ENCODE data around the gene OPCML. TPM values are rescaled to one million over a fixed set of nuclear protein-coding genes. Genes with fewer than 3 reads are reported as not detected.

The OPCML gene
- polyA plus RNA-seq, 1 donor from 2014 or later: 11.6 TPM

GRCh38 chr11:133355095-133355494 lies 177.2 kb downstream of the OPCML start:
- H3K4me3 ChIP-seq (ENCODE audit: low read length): no peak overlapping the region
- H3K27me3 ChIP-seq (ENCODE audit: insufficient read depth, low read depth, low read length): no peaks in the 10 kb centered on the region

GRCh38 chr11:133354069-133354468 lies 178.2 kb downstream of the OPCML start:
- H3K4me3 ChIP-seq (ENCODE audit: low read length): no peak overlapping the region
- H3K27ac ChIP-seq (ENCODE audit: low read length): no peak overlapping the region
- TF ChIP-seq SMC3 (conservative IDR thresholded peaks at IDR 0.05; ENCODE audit: poor library complexity) (no peak), MXI1 (conservative IDR thresholded peaks at IDR 0.05; ENCODE audit: poor library complexity, severe bottlenecking) (no peak), POLR2AphosphoS5 (IDR thresholded peaks at IDR 0.05) (no peak), RAD21 (conservative IDR thresholded peaks at IDR 0.05) (no peak), EZH2 (IDR thresholded peaks at IDR 0.05; ENCODE audit: borderline replicate concordance, insufficient read depth, low read length, poor library complexity, severe bottlenecking) (no peak), REST (IDR thresholded peaks at IDR 0.05; ENCODE audit: borderline replicate concordance) (no peak), TAF1 (IDR thresholded peaks at IDR 0.05; ENCODE audit: low read depth) (no peak)

More at GRCh38 chr11:133355095-133355494, 177.2 kb downstream of the OPCML start:
- TF ChIP-seq SMC3 (conservative IDR thresholded peaks at IDR 0.05; ENCODE audit: poor library complexity): no peak
- no peak for TF ChIP-seq POLR2AphosphoS5 (IDR thresholded peaks at IDR 0.05)
- TF ChIP-seq TAF1 (IDR thresholded peaks at IDR 0.05; ENCODE audit: low read depth): no peak
- TF ChIP-seq EP300 (conservative IDR thresholded peaks at IDR 0.05; ENCODE audit: poor library complexity, severe bottlenecking): no peak
- TF ChIP-seq REST (IDR thresholded peaks at IDR 0.05; ENCODE audit: borderline replicate concordance): no peak
- TF ChIP-seq MXI1 (conservative IDR thresholded peaks at IDR 0.05; ENCODE audit: poor library complexity, severe bottlenecking): no peak
- TF ChIP-seq CTCF (IDR thresholded peaks at IDR 0.05; ENCODE audit: poor library complexity, severe bottlenecking): no peak
- TF ChIP-seq EZH2 (IDR thresholded peaks at IDR 0.05; ENCODE audit: borderline replicate concordance, insufficient read depth, low read length, poor library complexity, severe bottlenecking): no peak
- no peaks in the 10 kb centered on the region for H3F3A ChIP-seq (ENCODE audit: insufficient read depth, low read length, poor library complexity, severe bottlenecking)
- H3K27ac ChIP-seq (ENCODE audit: low read length): no peak overlapping the region
- no peaks in the 10 kb centered on the region for H3K79me2 ChIP-seq (replicated peaks; ENCODE audit: insufficient read depth, low read length)
- no peaks in the 10 kb centered on the region for H3K9me3 ChIP-seq (ENCODE audit: low read length)
- H3K9me2 ChIP-seq (ENCODE audit: insufficient read depth, low read length): no peaks in the 10 kb centered on the region
- no peaks in the 10 kb centered on the region for H4K20me1 ChIP-seq (ENCODE audit: insufficient read depth)
- no peak overlapping the region for H2AFZ ChIP-seq (ENCODE audit: low read depth, low read length)
- no peak overlapping the region for H3K4me2 ChIP-seq (ENCODE audit: low read length)
- H3K9ac ChIP-seq (ENCODE audit: low read length): no peak overlapping the region
- no peaks in the 10 kb centered on the region for H3K36me3 ChIP-seq (ENCODE audit: insufficient read depth, low read length)

More at GRCh38 chr11:133354069-133354468, 178.2 kb downstream of the OPCML start:
- no peaks in the 10 kb centered on the region for H3F3A ChIP-seq (ENCODE audit: insufficient read depth, low read length, poor library complexity, severe bottlenecking)
- H4K20me1 ChIP-seq (ENCODE audit: insufficient read depth): no peaks in the 10 kb centered on the region
- no peaks in the 10 kb centered on the region for H3K9me3 ChIP-seq (ENCODE audit: low read length)
- no peak overlapping the region for H2AFZ ChIP-seq (ENCODE audit: low read depth, low read length)
- no peaks in the 10 kb centered on the region for H3K27me3 ChIP-seq (ENCODE audit: insufficient read depth, low read depth, low read length)
- no peaks in the 10 kb centered on the region for H3K36me3 ChIP-seq (ENCODE audit: insufficient read depth, low read length)
- no peak overlapping the region for H3K4me2 ChIP-seq (ENCODE audit: low read length)
- no peaks in the 10 kb centered on the region for H3K79me2 ChIP-seq (replicated peaks; ENCODE audit: insufficient read depth, low read length)
- H3K9ac ChIP-seq (ENCODE audit: low read length): no peak overlapping the region
- H3K9me2 ChIP-seq (ENCODE audit: insufficient read depth, low read length): no peaks in the 10 kb centered on the region
